HG02973 (cell line): Measurements from ENCODE around the gene ITGB6.

ENCODE experiments used
- ATAC-seq: cut with Tn5 transposase; IDR thresholded peaks from one replicate; pipeline ENCODE4 v1.9.1; 2021; ENCODE audit warnings: moderate library complexity; ENCODE audit not compliant: unreplicated experiment

The ITGB6 gene

DNA sequence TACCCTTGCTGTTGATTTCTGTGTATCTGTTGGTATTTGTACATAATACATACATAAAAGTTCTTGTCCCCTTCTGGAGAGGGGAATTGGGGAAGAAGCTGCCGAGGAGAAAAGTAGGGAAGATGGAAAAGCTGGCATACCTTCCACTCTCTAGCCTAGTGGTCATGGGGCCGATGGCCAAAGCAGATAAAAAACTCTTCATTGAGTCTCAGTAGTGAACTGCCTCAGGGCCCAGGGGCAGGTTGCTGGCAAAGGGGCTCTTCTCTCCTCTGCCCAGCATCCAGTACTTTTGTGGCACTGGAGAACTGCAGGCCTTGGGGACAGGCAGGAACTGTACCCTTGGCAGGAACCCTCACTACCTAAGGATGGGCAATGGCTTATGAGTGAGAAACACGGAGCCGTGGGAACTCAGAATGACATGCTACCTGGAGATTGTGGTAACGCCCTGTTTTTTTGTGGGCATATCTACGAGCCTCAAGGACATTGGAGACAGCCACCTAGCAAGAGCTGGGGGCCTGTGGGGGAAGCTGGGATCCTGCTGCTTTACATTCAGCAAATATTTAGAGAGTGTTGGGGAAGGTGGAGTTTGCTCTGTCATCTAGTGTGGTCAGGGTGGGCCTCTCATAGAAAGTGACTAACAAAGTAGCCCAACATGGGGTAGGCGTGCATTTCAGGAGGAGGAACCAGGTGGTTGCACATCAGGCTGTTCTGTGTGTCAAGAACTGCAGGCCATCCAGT is 22.6 kb upstream of the ITGB6 start:
- no peak for ATAC-seq

DNA sequence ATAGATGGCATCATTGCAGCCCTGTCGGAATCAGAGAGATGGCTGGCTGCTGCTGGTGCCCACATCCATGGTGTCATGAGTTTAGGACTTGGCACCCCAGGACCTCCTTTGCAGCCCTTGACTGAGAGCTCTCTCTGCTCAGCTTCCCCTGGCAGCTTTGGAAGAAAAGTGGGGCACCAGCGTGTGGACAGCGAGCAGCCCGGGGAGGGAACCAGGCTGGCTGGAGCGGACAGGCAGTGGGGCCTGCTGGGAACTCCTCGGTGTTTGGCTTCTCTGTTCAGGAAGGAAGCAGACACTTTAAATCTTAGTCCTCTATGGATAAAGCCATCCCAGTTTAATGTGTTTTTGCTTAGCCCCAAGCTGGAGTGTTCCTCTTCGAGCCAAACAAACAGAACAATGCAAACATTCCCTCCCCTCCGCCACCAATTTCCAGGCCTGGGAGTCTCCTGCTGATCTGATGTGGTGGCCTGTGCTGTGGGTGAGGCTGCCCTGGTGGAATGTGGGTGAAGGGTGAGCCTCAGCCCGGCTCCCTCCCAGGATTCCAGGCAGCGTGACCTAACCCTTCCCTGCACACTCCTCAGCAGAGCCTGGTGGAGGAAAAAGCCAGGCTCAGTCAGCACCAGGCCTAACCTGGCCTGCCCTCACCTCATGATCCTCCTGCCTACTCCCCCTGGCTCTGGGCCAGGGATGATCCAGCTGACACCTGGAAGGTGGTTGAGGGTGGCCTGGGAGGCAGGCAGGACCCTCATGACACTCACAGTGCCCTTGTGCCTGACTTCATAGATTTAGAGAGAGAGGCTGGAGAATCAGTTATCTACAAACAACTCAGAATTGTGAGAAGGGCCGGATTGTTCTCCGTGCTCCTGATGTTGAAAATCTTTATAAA is 21.6 kb upstream of the ITGB6 start:
- no peak for ATAC-seq

DNA sequence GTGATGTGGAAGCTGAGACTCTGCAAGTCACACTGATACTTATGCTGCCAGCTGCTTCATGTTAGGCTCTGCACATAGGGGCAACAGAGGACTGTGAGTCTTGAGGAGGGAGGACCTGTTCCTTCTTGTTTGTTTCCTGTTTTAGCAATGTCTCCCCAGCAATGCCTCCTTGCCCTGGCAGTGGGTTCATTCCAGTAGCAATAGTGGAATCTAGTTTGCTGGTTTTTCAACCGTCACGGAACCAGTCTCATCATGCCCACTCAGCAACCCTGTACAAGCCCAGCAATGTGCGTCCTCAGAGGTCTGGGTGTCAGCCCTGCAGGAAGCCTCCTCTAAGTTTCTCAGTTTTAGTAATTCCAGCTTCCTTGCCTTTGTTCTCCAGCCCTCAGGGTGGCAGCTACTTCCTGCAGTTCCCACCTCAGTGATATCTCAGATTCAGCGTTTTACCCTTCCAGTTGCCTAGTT is 20.5 kb upstream of the ITGB6 start:
- ATAC-seq = no peak

DNA sequence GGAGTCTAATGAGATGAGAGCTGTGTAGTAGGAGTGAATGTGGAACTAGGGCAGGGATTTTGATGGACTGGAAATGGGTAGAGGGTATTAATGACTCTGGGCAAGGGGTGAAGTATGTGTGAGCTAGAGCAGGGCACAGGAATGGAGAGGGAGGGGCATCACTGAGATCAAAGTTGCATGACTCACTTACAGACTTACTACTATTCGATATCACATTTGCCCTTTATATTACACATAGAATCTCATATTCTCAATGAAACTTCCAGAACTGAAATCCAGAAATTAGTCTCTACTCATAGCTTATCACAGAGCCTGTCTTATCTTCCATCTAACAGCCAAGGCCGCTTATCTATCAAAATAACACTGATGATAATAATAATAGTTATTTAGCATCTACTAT is 20.0 kb upstream of the ITGB6 start:
- no peak for ATAC-seq

DNA sequence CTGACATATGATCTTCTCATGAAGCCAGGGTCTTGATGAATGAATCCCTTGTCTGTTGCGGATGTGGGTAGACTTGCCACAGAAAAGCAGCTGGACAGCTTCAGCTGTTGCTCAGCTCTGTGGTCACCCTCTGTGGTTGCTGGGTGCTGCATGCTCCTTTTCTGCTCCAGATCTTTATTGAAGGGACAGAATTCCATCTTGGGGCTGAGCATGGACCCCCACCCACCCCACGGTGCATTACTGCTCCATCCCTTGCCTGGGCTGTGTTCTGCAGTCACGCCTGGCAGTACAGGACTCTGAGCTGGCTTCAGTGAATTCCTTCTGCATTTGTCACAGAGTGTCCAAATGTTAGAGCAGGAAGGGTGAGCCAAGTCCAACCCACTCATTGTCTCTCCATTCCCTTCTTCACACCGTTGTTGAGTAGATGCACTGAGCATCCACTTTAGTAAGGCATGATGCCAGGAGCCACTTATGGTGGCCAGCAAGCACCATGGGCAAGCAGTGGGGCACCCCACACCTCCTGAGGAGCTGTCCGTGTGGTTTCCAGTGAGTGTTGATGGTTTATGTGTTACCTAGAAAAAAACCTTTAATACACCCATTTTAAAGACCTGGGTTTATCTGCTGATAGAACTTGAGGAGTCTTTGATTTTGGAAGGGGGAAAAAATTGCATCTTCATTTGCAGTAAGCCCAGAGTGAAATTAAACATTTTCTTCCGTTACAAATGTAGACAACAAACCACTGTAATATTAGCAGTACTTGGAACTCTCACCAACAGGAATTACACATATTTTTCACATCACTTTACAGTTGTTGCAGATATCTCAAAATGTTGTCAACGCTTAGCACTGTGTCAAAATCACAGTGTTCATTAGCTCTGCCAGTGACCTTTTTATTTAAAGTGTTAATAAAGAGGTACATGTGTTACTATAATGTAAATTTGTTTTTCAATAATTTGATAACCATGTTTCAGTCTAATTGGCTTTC is 14.7 kb upstream of the ITGB6 start:
- ATAC-seq = no peak

DNA sequence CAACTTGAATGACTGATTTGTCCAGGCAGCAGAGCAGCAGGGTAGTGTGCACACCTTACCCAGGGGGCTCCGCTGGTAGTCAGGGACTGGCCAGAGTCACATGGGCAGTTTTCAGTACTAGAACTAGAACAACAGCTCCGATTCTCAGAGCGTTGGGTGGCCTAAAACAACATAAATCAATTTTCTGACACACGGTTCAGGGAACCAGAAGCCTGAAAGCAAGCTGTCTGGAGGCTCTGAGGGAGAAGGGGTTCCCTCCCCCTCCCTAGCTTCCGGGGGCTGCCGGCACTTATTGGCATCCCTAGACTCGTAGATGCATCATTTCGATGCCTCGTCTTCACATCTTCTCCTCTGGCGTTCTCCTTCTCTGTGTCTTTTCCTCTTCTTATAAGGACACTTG is 13.4 kb upstream of the ITGB6 start:
- ATAC-seq = no peak

DNA sequence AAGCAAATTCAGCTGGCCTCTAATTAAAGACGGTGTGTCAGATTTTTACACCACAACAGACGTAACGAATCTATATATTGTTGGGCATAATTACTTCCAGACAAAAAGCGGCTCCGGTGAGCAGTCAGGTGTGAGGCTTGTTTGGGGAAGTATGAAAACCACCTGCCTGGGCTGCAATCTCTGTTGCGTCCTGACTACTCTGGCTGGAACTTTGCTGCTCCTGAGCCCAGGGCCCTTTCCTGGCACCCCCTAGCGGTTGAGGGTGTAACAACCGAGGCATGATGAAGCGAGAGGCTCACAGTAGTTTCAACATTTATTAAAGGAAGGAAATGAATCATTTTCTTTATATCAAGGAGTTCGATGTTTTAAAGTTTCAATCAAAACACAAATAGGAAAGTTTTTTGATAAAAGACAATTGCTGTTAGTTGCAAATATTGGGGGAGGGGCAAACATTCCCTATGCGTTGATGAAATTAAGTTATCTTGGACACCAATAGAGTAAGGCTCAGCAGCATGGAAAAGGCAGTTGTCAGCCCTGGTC is 10.6 kb upstream of the ITGB6 start:
- ATAC-seq = peak; percentile 92

DNA sequence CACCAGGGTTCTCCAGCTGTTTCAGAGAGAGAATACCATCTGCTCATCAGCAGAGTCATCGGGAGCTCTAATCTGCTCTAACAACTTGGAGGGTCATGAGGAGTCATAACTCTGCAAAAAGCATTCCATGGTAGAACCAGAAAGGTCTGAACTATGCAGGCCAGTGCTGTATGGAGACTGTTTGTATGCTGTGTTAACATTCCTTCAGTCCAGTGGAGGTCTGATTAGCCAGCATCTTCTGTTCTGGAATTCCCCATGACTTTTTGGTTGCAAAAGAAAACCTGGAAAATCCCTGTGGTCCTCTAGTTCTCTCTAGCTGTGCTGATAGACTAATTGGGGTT is 9.4 kb upstream of the ITGB6 start:
- no peak for ATAC-seq

DNA sequence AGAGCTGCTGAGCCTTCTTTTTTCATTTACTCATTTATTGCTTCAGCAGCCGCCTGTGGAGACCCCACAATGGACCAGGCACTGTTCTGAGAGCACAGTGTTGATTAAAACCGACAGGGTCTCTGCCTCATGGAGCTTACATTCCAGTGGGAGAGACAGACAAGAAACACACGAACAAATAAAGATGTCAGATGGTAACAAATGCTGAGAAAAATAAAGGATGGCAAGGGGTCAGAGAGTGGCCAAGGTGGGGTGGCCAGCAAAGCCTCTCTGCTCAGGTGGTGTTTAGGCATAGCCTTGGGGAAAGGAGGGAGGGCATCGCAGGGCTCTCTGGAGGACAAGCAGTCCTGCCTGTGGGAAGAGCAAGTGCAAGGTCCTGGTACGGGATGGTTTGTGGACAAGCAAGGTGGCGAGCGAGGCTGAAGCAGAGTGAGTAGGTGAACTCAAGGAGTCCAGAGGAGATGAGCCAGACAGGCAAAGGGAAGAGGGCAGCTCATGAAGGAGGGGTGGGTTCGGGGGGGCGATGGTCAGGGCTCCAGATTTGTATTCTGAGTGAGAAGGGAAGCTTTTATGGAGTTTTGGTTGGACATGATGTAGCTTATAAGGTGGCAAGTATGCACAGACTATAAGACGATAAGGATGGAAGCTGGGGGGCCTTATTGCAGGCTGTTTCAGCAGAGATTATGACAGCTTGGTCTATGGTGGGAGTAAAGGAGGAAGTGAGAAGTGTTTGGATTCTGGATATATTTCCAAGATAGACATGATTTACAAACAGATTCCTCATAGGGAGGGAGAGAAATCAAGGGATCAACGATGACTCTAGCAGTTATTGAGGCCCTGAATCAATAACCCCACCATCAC is 8.8 kb upstream of the ITGB6 start:
- ATAC-seq = no peak

GRCh38 chr2:160207804-160208654 is 8.0 kb upstream of the ITGB6 start:
- ATAC-seq = no peak

DNA sequence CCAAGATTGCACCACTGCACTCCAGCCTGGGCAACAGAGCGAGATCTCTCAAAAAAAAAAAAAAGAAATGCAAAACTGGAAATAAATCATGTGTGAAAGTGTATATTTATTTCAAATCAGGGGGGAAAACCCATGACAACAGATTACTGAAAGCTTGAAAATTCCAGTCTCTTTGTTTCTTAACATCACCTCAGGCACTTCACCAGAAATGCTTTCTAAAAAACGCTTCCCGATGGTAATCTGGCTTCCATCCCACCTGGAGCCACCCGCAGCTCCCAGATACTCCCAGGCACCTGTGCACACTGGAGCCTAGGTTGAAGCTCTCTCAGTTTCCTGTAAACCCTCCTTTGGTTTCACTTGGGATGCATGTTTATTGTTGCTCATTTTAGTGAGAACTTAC is 7.2 kb upstream of the ITGB6 start:
- no peak for ATAC-seq

GRCh38 chr2:160206436-160206835 is 6.4 kb upstream of the ITGB6 start:
- ATAC-seq = no peak

DNA sequence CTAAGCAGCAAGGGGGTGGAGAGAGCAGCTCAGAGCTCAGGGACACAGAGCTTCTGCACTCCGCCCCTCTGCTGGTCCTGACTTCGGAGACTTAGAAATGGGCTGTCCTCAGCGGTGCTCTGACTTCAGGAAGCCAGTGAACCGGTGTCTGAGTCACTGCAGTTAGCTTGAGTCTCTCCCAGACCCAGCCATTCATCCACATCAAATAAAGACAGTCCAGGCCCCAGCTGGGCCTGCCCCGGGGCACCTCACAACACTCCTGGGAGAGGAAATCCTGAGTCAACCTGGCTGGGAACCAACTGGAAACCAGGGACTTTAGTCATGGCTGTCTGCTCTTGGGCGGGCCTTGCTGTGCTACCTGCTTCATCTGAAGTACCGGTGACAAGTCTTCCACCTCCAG is 5.4 kb upstream of the ITGB6 start:
- no peak for ATAC-seq

DNA sequence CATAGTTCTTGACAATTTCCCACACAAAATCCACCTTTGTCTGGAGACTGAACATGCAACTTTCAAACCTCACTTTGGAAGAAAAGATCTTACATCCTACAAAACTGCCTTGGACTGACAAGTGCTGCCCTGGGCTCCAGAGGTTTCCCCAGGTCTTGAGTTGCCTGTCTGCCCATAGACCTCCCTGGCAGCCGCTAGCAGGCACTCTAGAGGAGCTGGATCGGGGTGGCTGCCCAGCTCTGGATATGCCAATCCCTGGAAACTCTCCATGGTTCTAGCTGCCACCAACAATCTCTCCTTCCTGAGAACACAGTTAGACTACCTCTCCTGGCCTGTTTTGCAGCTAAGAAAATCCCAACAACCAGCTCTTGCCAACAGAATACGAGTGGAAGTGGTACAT is 3.4 kb upstream of the ITGB6 start:
- ATAC-seq = no peak

DNA sequence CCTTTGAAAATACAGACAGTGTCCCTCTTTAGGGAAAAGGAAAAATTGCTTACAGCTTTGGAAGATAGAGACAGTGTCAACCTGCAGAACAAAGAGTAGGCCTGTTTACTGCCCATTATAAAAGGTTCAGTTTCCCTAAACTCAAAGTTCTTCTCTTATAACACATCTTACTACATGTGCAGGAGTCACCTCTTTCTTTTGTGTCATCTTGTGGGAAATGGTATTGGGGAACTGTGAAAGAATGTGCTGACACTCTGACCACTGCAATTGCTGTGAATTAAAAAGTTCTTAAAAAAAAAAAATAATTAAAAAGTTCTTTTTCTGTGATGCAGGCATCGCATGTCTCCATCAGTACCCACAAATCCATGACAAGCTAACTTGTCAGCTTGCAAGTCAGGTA is 2.9 kb upstream of the ITGB6 start:
- ATAC-seq = no peak

- ATAC-seq = no peak
Measured at GRCh38 chr2:160201849-160202539, 1.9 kb upstream of the ITGB6 start.

DNA sequence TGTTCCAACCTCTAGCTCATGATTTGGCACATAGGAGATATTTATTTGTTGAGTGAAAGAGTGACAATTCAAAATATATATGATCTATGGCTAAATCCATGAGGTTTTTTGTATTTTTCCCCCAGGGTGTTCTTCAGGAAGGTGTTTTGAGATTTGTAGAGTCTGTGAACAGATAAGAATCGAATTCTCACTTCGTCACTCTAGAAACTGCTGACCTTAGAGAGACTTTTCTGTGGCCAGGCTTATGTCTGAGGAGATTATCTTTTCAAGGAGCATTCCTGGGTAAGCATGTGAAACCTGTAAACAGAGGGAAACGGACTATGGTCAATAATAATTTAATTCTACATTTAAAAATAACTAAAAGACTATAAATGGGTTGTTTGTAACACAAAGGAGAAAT is 849 bp upstream of the ITGB6 start:
- no peak for ATAC-seq

- no peak for ATAC-seq
Measured at GRCh38 chr2:160199053-160199452, 1.0 kb downstream of the ITGB6 start.
